KBM-7 (cell line): Measurements from ENCODE around the gene MARK3.

ENCODE experiments used
- DNase-seq: peaks from one replicate; pipeline ENCODE4 v3.0.0-alpha.2; 2015
- in situ Hi-C: fragments of 300-500 bp; cut with MboI; formaldehyde crosslinking; loops from 2 replicates; pipeline ENCODE4 v1.14.3; 2020; ENCODE audit warnings: low sequenced_read_pairs, low pct_unique_long_range_greater_than_20kb, mixed read lengths

MARK3 gene

DNA sequence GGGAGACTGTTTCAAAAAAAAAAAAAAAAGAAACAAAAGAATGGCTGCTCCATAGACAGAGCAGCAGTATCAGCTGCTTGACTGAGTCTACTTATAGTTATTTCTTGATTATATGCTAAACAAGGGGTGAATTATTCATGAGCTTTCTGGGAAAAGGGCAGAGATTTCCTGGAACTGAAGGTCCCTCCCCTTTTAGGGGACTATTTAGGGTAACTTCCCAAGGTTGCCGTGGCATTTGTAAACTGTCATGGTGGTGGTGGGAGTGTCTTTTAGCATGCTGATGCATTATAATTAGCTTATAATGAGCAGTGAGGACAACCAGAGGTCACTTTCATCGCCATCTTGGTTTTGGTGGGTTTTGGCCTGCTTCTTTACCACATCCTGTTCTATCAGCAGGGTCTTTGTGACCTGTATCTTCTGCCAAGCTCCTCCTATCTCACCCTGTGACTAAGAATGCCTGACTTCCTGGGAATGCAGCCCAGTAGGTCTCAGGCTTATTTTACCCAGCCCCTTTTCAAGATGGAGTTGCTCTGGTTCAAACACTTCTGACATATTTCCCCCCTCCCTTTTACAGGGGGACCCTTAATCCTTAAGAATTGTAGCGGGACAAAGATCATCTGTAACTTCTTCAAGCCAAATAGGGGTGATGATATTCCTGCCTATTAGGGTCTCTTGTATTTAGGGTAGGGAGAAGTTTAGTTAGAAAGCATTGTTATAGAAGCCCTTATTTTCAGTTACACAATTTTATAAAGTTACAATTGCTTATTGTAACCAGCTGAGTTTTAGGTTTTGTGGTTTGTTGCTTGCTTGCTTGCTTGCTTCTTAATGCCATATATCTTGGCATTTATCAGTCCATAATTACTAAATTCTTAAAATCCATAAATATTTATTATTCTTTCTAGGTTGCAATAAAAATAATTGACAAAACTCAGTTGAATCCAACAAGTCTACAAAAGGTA is 42.5 kb downstream of the MARK3 start:
- in situ Hi-C loops = no loop called here
- DNase-seq = peak; percentile 86

- in situ Hi-C loops = no loop called here
- no peak for DNase-seq
These were observed 43.7 kb downstream of the MARK3 start for GRCh38 chr14:103428723-103429556.

GRCh38 chr14:103430358-103430757 is 45.1 kb downstream of the MARK3 start:
- in situ Hi-C loops = no loop called here
- no peak for DNase-seq

GRCh38 chr14:103432627-103433026 is 47.4 kb downstream of the MARK3 start:
- in situ Hi-C loops = no loop called here
- no peak for DNase-seq

DNA sequence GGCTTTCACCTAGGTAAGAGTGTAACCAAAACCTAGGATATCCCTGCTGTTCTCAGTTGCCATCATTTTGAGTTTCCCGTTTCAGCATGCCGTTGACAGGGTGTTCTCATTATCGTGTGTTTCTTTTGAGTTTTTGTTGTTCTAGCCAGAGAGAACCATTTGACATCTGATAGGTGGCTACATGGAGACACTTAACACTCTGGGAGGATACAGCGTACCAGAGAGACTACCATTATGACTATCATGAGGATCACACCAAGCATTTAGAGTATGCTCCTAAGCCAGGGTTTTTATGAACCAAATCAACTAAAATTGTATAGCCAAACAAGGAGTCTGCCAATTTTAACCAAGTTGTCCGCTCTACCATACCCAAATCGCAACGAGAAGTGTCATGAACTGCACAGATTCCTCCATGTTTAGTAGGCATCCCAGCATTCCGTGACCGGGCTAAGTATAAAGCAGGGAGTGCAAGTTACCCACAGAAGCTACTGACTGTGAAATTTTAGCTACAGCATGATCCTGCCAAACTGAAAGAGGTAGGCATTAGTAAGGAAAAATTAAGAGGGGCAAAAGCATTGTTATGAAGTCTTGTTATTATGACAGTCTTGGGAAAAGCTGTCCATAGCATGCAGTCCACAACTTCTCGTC is 48.8 kb downstream of the MARK3 start:
- in situ Hi-C loops = no loop called here
- no peak for DNase-seq

DNA sequence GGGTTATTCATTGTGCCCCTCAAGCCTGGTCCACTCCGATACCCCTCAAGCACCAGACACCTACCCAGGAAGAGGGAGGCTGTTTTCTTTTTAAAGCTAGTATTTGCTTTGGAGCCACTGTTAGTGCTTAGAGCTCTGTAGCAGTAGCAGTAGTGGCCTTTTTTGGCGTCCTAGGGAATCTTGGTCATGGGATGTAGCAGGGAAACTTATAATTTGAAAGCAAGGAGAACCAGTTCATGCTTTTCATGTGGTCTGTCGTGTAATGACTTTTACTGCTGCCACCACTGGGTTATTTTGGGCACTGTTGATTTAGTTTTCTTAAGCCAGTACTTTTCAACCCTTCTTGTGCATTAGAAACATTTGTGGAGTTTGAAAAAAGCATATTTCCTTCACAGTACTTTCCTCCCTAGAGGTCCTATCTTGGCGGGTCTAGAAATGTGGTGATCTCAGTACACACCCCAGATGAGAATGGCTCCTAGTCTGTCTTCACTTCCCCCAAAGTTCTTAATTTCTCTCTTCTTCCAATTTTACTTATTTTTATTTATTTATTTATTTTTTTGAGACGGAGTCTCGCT is 49.7 kb downstream of the MARK3 start:
- DNase-seq = no peak
- in situ Hi-C loops = no loop called here

GRCh38 chr14:103436533-103436932 is 51.3 kb downstream of the MARK3 start:
- in situ Hi-C loops = no loop called here
- no peak for DNase-seq

DNA sequence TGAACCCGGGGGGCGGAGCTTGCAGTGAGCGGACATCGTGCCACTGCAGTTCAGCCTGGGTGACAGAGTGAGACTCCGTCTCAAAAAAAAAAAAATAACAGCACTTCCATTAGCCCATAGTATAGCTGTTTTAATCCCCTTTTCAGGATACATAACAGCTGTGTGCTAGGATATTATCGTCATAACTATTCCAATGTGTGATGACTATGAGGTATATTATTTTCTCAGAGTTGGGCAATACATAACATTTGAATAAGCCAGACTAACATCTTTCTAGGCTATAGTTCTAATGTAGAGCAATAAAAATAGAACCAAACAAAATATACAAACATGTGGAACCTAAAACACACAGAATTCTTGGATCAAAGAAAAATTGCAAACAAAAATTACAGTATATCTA is 57.1 kb downstream of the MARK3 start:
- in situ Hi-C loops = no loop called here
- DNase-seq = no peak

GRCh38 chr14:103443111-103443510 is 57.9 kb downstream of the MARK3 start:
- no peak for DNase-seq
- in situ Hi-C loops = no loop called here

GRCh38 chr14:103444837-103445524 is 59.8 kb downstream of the MARK3 start:
- DNase-seq = no peak
- in situ Hi-C loops = no loop called here

DNA sequence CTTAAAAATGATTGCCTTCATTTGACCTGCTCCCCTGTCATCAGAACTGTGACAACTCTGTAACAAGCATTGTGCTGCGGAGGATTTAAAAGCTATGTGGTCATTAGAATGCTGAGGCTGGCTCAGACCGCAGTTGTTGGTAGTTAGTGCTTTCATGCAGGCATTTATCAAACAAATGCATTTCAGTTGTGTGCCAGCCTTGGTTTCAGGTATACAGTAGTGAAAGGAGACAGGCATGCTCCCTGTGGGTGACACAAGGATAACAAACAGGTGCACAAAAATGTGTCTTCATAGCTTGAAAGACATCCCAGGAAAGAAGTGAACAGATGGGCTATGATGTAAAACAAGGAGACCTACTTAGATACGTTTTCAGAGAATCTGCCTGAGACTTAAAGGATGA is 60.6 kb downstream of the MARK3 start:
- in situ Hi-C loops = no loop called here
- DNase-seq = no peak

DNA sequence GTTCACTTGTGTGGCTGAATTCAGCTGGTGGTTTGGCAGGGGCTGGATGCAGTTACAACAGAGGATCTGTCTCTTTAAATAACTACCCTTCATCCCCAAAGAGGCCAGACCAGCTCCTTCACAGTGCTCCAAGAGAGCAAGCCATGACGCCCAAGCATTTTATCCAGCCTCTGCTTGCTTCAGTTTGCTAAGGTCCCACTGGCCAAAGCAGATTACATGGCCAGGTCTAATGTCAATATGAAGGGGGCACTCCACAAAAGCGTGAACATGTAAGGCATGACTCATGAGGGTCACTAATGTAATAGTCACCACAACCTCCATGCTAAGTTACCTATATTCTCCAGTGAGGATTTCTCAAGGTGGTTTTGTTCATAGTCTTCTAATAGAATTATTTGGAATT is 62.9 kb downstream of the MARK3 start:
- in situ Hi-C loops = no loop called here
- no peak for DNase-seq

DNA sequence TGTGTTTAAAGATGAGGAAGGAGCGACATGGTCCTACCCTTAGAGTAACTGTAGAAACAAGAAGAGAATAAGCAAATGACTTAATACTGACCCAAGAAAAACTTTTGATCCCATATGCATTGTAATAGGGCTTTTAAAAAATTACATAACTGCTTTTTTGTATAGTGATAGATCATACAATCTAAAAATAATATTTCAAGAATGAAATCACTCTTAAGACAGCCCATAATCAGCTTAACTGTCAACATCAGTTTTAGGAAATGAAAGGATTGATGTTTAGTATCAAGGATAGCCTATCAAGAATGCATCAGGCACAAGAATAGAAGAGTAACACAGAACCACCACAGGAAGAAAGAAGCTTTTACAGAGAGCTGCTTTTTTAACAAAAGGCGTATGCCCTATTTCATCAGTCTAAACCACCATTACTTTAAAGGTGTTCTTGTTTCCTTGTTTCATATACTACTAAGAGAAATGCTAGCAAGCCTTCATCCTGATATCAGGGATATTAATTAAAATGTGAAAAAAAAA is 64.5 kb downstream of the MARK3 start:
- no peak for DNase-seq

DNA sequence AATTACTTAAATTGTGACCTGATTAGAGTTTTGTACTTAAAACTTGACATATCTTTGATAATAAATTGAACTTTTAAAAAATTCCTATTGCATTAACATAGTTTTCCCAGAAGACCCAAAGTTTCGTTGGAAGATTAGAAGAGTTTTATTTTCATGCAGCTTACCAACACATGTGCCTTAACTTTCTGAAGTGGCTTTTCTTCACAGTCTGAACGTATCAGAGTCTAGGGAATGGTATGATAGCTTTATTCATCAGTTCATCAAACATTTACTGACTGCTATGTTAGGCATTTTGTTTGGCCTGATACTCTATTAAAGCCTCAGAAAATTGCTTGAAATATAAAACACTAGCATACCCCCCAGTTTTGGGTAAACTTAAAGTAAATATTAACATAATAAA is 65.2 kb downstream of the MARK3 start:
- in situ Hi-C loops = no loop called here
- no peak for DNase-seq

More for the DNA sequence above, 64.5 kb downstream of the MARK3 start:
- in situ Hi-C loops = no loop called here

DNA sequence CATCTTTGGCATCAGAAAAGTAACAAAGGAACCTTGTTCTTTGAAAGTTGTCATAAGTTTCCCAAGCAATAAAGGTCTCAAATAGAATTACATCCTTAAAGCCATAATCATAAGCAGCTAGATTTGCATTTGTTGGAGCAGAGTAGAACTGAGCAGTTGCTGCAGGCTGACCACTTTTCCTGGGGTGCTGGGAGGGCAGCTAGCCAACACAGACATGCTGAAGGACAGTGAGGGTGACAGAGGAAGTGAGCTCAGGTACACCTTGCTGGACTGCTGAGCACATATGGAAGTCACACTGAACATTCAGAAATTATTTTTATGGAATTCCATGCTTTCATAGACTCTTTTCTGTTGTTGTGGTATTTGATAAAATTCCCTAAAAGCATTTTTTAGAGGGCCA is 66.2 kb downstream of the MARK3 start:
- in situ Hi-C loops = no loop called here
- no peak for DNase-seq

GRCh38 chr14:103453791-103454190 is 68.6 kb downstream of the MARK3 start:
- in situ Hi-C loops = no loop called here
- DNase-seq = no peak

- in situ Hi-C loops = no loop called here
- no peak for DNase-seq
These were observed 71.1 kb downstream of the MARK3 start for GRCh38 chr14:103456167-103456835.

DNA sequence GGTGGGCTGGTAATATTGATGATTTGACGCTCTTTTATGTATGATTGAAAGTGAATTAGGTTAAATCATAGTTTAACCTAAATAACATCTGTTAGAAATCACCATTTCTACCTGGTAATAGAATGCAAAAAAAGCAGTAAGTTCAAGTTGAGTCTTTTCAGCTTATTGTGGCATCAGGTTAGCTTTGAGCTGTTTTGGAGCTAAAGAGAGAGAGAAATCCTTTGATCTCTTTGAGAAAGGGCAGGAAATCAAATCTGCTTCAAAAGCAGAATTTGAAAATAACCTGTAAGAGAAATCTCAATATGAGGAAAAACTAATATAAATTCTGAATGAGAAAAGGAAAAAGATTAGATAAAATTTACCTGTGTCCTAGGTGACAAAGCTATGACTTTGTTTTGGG is 75.2 kb downstream of the MARK3 start:
- DNase-seq = no peak
- in situ Hi-C loops = no loop called here
